GM20000 (cell line): ENCODE results near the gene IFNGR2.
"Not testable (repeated sequence)": the region's sequence is repeated elsewhere in the genome, so short reads cannot be mapped to it uniquely, and the experiment has no call there.

Source experiments
- DNase-seq: peaks from one replicate; pipeline ENCODE4 v3.0.0; 2012; ENCODE audit warnings: low spot score
- TF ChIP-seq, protein P1 (sequence below): IDR thresholded peaks from 2 replicates; pipeline ENCODE4 v1.5.1; 2012; ENCODE audit warnings: mild to moderate bottlenecking, control low read depth; ENCODE audit errors: extremely low read depth, missing control alignments

IFNGR2 gene

GRCh38 chr21:33443194-33443593 lies 40.0 kb downstream of the IFNGR2 start:
- DNase-seq: no peak

DNA sequence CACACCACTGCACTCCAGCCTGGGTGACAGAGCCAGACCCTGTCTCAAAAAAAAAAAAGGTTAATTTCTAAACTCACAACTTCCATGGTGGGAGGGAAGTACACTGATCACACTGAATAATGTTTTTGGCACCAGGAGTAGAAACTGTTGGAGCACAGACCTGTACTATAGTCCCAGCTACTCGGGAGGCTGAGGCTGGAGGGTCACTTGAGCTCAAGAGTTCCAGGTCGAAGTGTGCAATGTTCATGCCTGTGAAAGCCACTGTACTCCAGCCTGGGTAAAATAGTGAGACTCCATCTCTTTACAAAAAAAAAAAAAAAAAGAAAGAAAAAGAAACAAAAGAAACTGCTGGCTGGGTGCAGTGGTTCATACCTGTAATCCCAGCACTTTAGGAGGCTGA lies 41.3 kb downstream of the IFNGR2 start:
- TF ChIP-seq, protein P1, sequence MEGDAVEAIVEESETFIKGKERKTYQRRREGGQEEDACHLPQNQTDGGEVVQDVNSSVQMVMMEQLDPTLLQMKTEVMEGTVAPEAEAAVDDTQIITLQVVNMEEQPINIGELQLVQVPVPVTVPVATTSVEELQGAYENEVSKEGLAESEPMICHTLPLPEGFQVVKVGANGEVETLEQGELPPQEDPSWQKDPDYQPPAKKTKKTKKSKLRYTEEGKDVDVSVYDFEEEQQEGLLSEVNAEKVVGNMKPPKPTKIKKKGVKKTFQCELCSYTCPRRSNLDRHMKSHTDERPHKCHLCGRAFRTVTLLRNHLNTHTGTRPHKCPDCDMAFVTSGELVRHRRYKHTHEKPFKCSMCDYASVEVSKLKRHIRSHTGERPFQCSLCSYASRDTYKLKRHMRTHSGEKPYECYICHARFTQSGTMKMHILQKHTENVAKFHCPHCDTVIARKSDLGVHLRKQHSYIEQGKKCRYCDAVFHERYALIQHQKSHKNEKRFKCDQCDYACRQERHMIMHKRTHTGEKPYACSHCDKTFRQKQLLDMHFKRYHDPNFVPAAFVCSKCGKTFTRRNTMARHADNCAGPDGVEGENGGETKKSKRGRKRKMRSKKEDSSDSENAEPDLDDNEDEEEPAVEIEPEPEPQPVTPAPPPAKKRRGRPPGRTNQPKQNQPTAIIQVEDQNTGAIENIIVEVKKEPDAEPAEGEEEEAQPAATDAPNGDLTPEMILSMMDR: no peak
- no peak for DNase-seq

More at GRCh38 chr21:33443194-33443593, 40.0 kb downstream of the IFNGR2 start:
- TF ChIP-seq, protein P1: no peak

- DNase-seq: not testable (repeated sequence)
These were observed 43.4 kb downstream of the IFNGR2 start for GRCh38 chr21:33446620-33447019.

DNA sequence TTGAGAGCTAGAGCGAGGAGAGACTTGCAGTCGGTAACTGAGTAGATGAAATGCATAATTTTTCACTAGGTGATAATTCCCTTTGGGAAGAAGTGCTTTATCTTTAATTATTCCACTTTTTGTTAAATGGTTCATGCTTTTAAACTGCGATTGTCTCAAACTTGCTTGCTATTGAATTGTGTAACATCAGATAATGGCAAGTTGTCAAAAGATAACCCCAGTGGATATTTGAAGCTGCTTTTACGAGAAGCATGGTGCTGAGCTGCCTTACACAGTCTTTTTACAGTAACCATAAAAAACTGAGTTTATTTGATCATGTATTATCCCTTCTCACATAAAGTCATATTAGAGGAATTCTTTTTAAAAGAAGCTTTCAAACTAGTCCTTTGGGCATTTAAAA lies 46.4 kb downstream of the IFNGR2 start:
- DNase-seq: no peak
- TF ChIP-seq, protein P1: no peak

DNA sequence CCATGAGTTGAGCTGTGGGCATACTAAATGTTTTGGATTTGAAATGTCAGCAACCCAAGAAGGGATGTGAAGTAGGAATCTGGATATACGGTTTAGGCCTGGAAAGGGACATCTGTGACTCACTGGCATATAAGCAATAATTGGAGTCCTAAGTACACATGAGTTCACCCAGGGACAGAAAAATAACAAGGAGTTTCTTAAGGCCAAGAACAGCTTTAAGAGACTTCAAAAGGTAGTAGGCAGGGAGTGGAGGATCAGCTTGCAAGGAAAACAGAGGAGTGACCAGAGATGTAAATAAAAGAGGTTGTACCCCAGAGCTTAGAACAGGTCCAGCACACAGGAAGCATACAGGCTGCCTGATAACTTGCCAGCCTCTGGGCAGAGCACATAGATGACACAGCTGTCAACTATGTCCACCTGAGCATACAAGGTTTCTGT lies 48.4 kb downstream of the IFNGR2 start:
- TF ChIP-seq, protein P1: no peak
- no peak for DNase-seq

DNA sequence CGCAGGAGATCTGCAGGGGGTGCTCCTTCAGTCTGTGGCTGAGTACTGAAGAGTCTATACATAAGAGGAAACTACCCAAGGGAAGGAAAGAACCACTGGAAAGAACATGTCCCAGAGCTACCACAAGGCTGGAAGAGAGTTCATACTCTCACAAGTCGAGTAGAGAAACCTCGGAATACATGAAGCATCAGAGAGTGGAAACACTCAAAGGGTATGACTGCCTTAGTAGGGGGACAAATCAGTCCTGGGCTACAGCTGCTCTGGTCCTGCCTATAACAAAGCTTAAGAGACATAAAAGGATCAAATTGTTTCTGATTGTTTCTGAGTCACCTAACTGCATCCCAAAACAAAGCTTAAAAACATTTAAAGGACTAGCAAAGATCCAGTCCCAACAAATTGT lies 49.1 kb downstream of the IFNGR2 start:
- TF ChIP-seq, protein P1: no peak
- DNase-seq: no peak

DNA sequence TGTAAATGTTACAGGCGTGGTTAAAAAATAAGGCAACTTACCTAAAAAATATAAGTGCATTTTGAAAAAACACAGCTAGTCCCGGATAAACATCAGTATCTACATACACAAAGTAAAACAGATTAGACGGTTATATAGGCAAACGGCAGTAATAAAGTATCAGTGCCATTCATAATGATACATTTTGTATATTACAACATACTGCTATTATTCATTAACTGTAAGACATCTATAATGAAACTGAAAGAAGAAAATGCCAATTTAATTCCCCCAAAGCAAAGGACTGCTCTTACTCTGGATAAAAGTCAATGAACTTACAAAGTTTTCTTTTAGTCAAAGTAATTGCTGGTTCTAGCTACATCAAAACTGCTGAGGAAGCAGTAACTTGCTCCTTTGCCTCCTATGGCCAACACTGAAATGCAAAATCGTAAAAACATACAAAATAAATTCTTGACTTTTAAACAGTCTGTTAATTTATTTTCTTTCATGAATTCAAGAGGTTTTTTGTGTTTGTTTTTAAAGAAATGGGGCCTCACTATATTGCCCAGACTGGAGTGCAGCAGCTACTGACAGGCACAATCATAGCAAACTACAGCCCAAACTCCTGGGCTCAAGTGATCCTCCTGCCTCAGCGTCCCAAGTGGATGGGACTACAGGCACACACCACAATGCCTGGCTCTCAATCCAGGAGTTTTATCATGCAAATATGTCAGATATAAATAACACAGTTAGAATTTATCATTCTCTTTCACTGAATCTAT lies 52.7 kb downstream of the IFNGR2 start:
- TF ChIP-seq, protein P1: no peak
- DNase-seq: no peak

- TF ChIP-seq, protein P1: no peak
- DNase-seq: no peak
These were observed 55.6 kb downstream of the IFNGR2 start for GRCh38 chr21:33458861-33459260.
